ENCODE measurements around the gene RIPPLY2.

The RIPPLY2 gene

GRCh38 chr6:83859410-83860358, 6.5 kb downstream of the RIPPLY2 start, which contains the start of gene CYB5R4:
CYB5R4 (plus strand) TSS chr6:83859689; CDS start chr6:83859783, 94 bp downstream.
- peak; percentile 53 to 94 (median 87) for DNase-seq

- no peak for DNase-seq
Measured at GRCh38 chr6:83860359-83860755, 7.2 kb downstream of the RIPPLY2 start.

GRCh38 chr6:83860782-83861495, 7.8 kb downstream of the RIPPLY2 start:
- no peak for DNase-seq

- DNase-seq = no peak
Measured at GRCh38 chr6:83862776-83863471, 9.8 kb downstream of the RIPPLY2 start.

- no peak for DNase-seq
Measured at GRCh38 chr6:83867043-83867442, 13.9 kb downstream of the RIPPLY2 start.

GRCh38 chr6:83867527-83868161, 14.5 kb downstream of the RIPPLY2 start:
- peak in 7 of 56 donors; percentile 0 to 29 (median 12) for DNase-seq

- DNase-seq = no peak
Measured at GRCh38 chr6:83868639-83869038, 15.5 kb downstream of the RIPPLY2 start.

GRCh38 chr6:83870649-83871048, 17.5 kb downstream of the RIPPLY2 start:
- no peak for DNase-seq

- DNase-seq = peak in 3 of 56 donors; percentile 8 to 12 (median 11)
Measured at GRCh38 chr6:83872386-83873118, 19.4 kb downstream of the RIPPLY2 start.

- no peak for DNase-seq
Measured at GRCh38 chr6:83873869-83874268, 20.7 kb downstream of the RIPPLY2 start.

GRCh38 chr6:83875843-83876242, 22.7 kb downstream of the RIPPLY2 start:
- no peak for DNase-seq

GRCh38 chr6:83878902-83879644, 25.9 kb downstream of the RIPPLY2 start:
- no peak for DNase-seq

GRCh38 chr6:83879746-83880145, 26.6 kb downstream of the RIPPLY2 start:
- DNase-seq = no peak

- no peak for DNase-seq
Measured at GRCh38 chr6:83883240-83883639, 30.1 kb downstream of the RIPPLY2 start.

GRCh38 chr6:83884523-83884922, 31.4 kb downstream of the RIPPLY2 start:
- peak in 1 of 56 donors; percentile 27 for DNase-seq

- DNase-seq = no peak
Measured at GRCh38 chr6:83885984-83886383, 32.8 kb downstream of the RIPPLY2 start.

- DNase-seq = no peak
Measured at GRCh38 chr6:83889621-83890020, 36.5 kb downstream of the RIPPLY2 start.

GRCh38 chr6:83890520-83890919, 37.4 kb downstream of the RIPPLY2 start:
- no peak for DNase-seq

- DNase-seq = no peak
Measured at GRCh38 chr6:83891586-83891985, 38.4 kb downstream of the RIPPLY2 start.

- DNase-seq = no peak
Measured at GRCh38 chr6:83893024-83893423, 39.9 kb downstream of the RIPPLY2 start.

Data from amygdala (tissue), 56 donors.